ENCODE data around the gene TBC1D17. TPM values are rescaled to one million over a fixed set of nuclear protein-coding genes. Genes with fewer than 3 reads are reported as not detected.
A peak's percentile ranks its signal among the peaks of the same experiment; 100 is the strongest.

TBC1D17 gene
- total and polyA plus RNA-seq, 10 of the 15 experiments (the other 5 are each of a cell fraction or from before 2014, with no cell fraction given): 0.42 to 20.4 (median 11.2) TPM

GRCh38 chr19:49883094-49883493 is 5.6 kb downstream of the TBC1D17 start:
- ATAC-seq (no peak), DNase-seq (ENCODE audit: low read depth, low spot score) (no peak), FAIRE-seq (no peak)
- H2AFZ ChIP-seq (ENCODE audit: control insufficient read depth, low read depth, low read length): no peak overlapping the region
- peaks cover 4% of the 10 kb centered on the region for H3K79me2 ChIP-seq (ENCODE audit: control insufficient read depth, insufficient read depth, low read length)
- no TSS peak for BruUV-seq (replicated peaks)
- ChIA-PET RAD21 (ENCODE audit: unreplicated experiment) (no interaction called here), CTCF (no interaction called here), SMC1A (ENCODE audit: uncharacterized antibody, unreplicated experiment) (interaction anchor here (1.0 to 1.1 kb wide), 2 partner anchors 12 to 29 kb away, joined by 3 read pairs; no protein-coding TSS in a partner anchor), POLR2A (interaction anchor here (1.0 kb wide), 2 partner anchors 10 to 24 kb away, joined by 3 read pairs; no protein-coding TSS in a partner anchor)
- peaks cover 8 to 13% of the 10 kb centered on the region in 2 experiments for H3K36me3 ChIP-seq (ENCODE audit: control insufficient read depth in 2 of 2, insufficient read depth in 2 of 2, low read length in 1 of 2)
- WGBS (ENCODE audit: insufficient coverage, insufficient replicate concordance, low lambda C conversion rate, missing lambda C conversion rate): 98% methylated on average over 5 of the region's 5 CpGs
- in situ Hi-C loops (cut with MboI): loop anchor here (25.0 kb wide), 1 partner anchor 1246 kb away; the partner anchor contains the start of genes CA11 and DBP
- H3K4me1 ChIP-seq (ENCODE audit: control insufficient read depth, insufficient read depth, low read length): peaks cover 12% of the 10 kb centered on the region
- H3K27me3 ChIP-seq (replicated peaks in 1 of 2; ENCODE audit: control insufficient read depth in 2 of 2, insufficient read depth in 2 of 2, low read length in 1 of 2): no peaks in the 10 kb centered on the region
- TF ChIP-seq HCFC1 (IDR thresholded peaks at IDR 0.05; ENCODE audit: low read length) (no peak), SMARCA5 (IDR thresholded peaks at IDR 0.05) (peak; percentile 50; the same call in 1 of the 2 replicates)
- H3K9ac ChIP-seq (ENCODE audit: control insufficient read depth, insufficient read depth, low read length): no peak overlapping the region
- no peaks in the 10 kb centered on the region for H4K20me1 ChIP-seq (ENCODE audit: control insufficient read depth, insufficient read depth)
- H3K4me3 ChIP-seq: no peak overlapping the region
- H3K27ac ChIP-seq (ENCODE audit: control insufficient read depth, insufficient read depth): no peak overlapping the region
- intact Hi-C loops (cut with micrococcal nuclease; ENCODE audit: unreplicated experiment): no loop called here
- no peak overlapping the region for H3K4me2 ChIP-seq (ENCODE audit: control insufficient read depth, insufficient read depth)
- no peaks in the 10 kb centered on the region; the same call in 2 of the 3 replicates for H3K9me3 ChIP-seq (replicated peaks; ENCODE audit: control insufficient read depth, insufficient read depth, low read length)

- ChIA-PET SMC1A (ENCODE audit: uncharacterized antibody, unreplicated experiment) (no interaction called here), RAD21 (ENCODE audit: unreplicated experiment) (no interaction called here), POLR2A (interaction anchor here (0.6 kb wide), 1 partner anchor 207 kb away, joined by 3 read pairs; the partner anchor contains the start of gene PRMT1), CTCF (interaction anchor here (1.1 kb wide), 1 partner anchor 10 kb away, joined by 3 read pairs; no protein-coding TSS in a partner anchor)
- TF ChIP-seq, protein P1, sequence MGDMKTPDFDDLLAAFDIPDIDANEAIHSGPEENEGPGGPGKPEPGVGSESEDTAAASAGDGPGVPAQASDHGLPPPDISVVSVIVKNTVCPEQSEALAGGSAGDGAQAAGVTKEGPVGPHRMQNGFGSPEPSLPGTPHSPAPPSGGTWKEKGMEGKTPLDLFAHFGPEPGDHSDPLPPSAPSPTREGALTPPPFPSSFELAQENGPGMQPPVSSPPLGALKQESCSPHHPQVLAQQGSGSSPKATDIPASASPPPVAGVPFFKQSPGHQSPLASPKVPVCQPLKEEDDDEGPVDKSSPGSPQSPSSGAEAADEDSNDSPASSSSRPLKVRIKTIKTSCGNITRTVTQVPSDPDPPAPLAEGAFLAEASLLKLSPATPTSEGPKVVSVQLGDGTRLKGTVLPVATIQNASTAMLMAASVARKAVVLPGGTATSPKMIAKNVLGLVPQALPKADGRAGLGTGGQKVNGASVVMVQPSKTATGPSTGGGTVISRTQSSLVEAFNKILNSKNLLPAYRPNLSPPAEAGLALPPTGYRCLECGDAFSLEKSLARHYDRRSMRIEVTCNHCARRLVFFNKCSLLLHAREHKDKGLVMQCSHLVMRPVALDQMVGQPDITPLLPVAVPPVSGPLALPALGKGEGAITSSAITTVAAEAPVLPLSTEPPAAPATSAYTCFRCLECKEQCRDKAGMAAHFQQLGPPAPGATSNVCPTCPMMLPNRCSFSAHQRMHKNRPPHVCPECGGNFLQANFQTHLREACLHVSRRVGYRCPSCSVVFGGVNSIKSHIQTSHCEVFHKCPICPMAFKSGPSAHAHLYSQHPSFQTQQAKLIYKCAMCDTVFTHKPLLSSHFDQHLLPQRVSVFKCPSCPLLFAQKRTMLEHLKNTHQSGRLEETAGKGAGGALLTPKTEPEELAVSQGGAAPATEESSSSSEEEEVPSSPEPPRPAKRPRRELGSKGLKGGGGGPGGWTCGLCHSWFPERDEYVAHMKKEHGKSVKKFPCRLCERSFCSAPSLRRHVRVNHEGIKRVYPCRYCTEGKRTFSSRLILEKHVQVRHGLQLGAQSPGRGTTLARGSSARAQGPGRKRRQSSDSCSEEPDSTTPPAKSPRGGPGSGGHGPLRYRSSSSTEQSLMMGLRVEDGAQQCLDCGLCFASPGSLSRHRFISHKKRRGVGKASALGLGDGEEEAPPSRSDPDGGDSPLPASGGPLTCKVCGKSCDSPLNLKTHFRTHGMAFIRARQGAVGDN (IDR thresholded peaks at IDR 0.05): no peak
- TF ChIP-seq YBX1 (IDR thresholded peaks at IDR 0.05) (no peak), SMARCA5 (IDR thresholded peaks at IDR 0.05) (no peak)
- Histone ChIP-seq H4K20me1 (ENCODE audit: control insufficient read depth, insufficient read depth) (no peaks in the 10 kb centered on the region), H3K27me3 (replicated peaks in 1 of 2; ENCODE audit: control insufficient read depth in 2 of 2, insufficient read depth in 2 of 2, low read length in 1 of 2) (no peaks in the 10 kb centered on the region), H3K9ac (ENCODE audit: control insufficient read depth, insufficient read depth, low read length) (no peak overlapping the region), H3K79me2 (ENCODE audit: control insufficient read depth, insufficient read depth, low read length) (no peaks in the 10 kb centered on the region), H3K4me3 (no peak overlapping the region), H2AFZ (ENCODE audit: control insufficient read depth, low read depth, low read length) (no peak overlapping the region), H3K4me2 (ENCODE audit: control insufficient read depth, insufficient read depth) (no peak overlapping the region), H3K4me1 (ENCODE audit: control insufficient read depth, insufficient read depth, low read length) (peaks cover 6% of the 10 kb centered on the region), H3K27ac (ENCODE audit: control insufficient read depth, insufficient read depth) (no peak overlapping the region), H3K9me3 (replicated peaks; ENCODE audit: control insufficient read depth, insufficient read depth, low read length) (no peaks in the 10 kb centered on the region; the same call in 2 of the 3 replicates), H3K36me3 (ENCODE audit: control insufficient read depth in 2 of 2, insufficient read depth in 2 of 2, low read length in 1 of 2) (peaks cover 8 to 13% of the 10 kb centered on the region in 2 experiments)
- in situ Hi-C loops (cut with MboI) (loop anchor here (25.0 kb wide), 1 partner anchor 1247 kb away; the partner anchor contains the start of genes CA11 and DBP), intact Hi-C loops (cut with micrococcal nuclease; ENCODE audit: unreplicated experiment) (no loop called here)
- ATAC-seq (no peak), FAIRE-seq (no peak), DNase-seq (ENCODE audit: low read depth, low spot score) (no peak)
- no TSS peak for BruUV-seq (replicated peaks)
- WGBS (ENCODE audit: insufficient coverage, insufficient replicate concordance, low lambda C conversion rate, missing lambda C conversion rate): 88% methylated on average over 18 of the region's 18 CpGs
These were observed 6.6 kb downstream of the TBC1D17 start for GRCh38 chr19:49884109-49884508.
